ENCODE measurements around the gene IFNK. TPM values are rescaled to one million over a fixed set of nuclear protein-coding genes. Genes with fewer than 3 reads are reported as not detected.

Gene IFNK
- total RNA-seq, 2 donors from 2014 or later, result not detected

Other genes with a start within 250 kb of the IFNK start
- not detected for gene EQTN, start 227.1 kb upstream of the IFNK start, total RNA-seq
- gene MOB3B, start 5.5 kb downstream of the IFNK start, total RNA-seq, result under 1 TPM; 0.42 to 0.57 TPM
- gene C9orf72, start 49.2 kb downstream of the IFNK start, total RNA-seq, result 10 to 100 TPM; 20.8 to 25.4 TPM